Thoracic aorta (tissue), 2 donors: Measurements from ENCODE around the gene HS6ST3. TPM values are rescaled to one million over a fixed set of nuclear protein-coding genes. Genes with fewer than 3 reads are reported as not detected.
A peak's percentile ranks its signal among the peaks of the same experiment; 100 is the strongest.

Source experiments
- ATAC-seq: fragments of 150-250 bp; one replicate; pipeline ENCODE4 v1.8.0; 2017; ENCODE audit warnings: low read depth; ENCODE audit not compliant: insufficient number of reproducible peaks, low FRiP score
- DNase-seq: peaks from one replicate; pipeline ENCODE4 v3.0.0-alpha.2; 2020; ENCODE audit warnings: low spot score
- H3K27ac ChIP-seq, 2 donors: fragments of 200-600 bp; sonication (generic); 1 replicate in 1 of 2; 2 replicates in 1 of 2; pipeline ENCODE4 v1.5.1; 2016; ENCODE audit warnings: mild to moderate bottlenecking in 2 of 2, moderate library complexity in 2 of 2
- H3K27me3 ChIP-seq: fragments of 200-600 bp; sonication (generic); replicated peaks from 2 replicates; pipeline ENCODE4 v1.6.0; 2016; ENCODE audit warnings: mild to moderate bottlenecking; ENCODE audit not compliant: insufficient read depth
- H3K36me3 ChIP-seq: fragments of 200-600 bp; sonication (generic); one replicate; pipeline ENCODE4 v1.5.1; 2016
- H3K4me1 ChIP-seq, 2 donors: fragments of 200-600 bp; sonication (generic); 1 replicate in 1 of 2; 2 replicates in 1 of 2; pipeline versions ENCODE4 v1.5.1 to v1.6.0; 2016; ENCODE audit warnings: low read depth in 2 of 2, mild to moderate bottlenecking in 1 of 2; ENCODE audit not compliant: control insufficient read depth in 1 of 2
- H3K4me3 ChIP-seq: fragments of 200-600 bp; sonication (generic); 2 replicates; pipeline ENCODE4 v1.5.1; 2016; ENCODE audit warnings: mild to moderate bottlenecking
- H3K9me3 ChIP-seq: fragments of 200-600 bp; sonication (generic); 2 replicates; pipeline ENCODE4 v1.5.1; 2016
- CTCF ChIP-seq: fragments of 200-600 bp; sonication (generic); IDR thresholded peaks from one replicate; pipeline ENCODE4 v1.5.1; 2019; ENCODE audit warnings: antibody characterized with exemption
- total RNA-seq, 2 donors: library from RNA; depleted of rRNA; stranded (reverse); fragments of >200 nt; gene quantifications; one replicate each; pipeline versions ENCODE4 v1.1.0 to v1.2.3, GENCODE V29; 2016

Gene HS6ST3
- total RNA-seq, 2 donors from 2014 or later = 1.1 to 1.8 TPM

- peaks cover 18 to 44% of the 10 kb centered on the region in 2 donors for H3K4me1 ChIP-seq
- H3K36me3 ChIP-seq = no peaks in the 10 kb centered on the region
- ATAC-seq (no peak), DNase-seq (no peak)
- no peak for TF ChIP-seq CTCF
- H3K9me3 ChIP-seq = no peaks in the 10 kb centered on the region
- peak overlapping the region; percentile 13 to 61 for H3K27ac ChIP-seq
- H3K4me3 ChIP-seq = no peak overlapping the region
- H3K27me3 ChIP-seq = no peaks in the 10 kb centered on the region
These were observed 690.2 kb downstream of the HS6ST3 start for GRCh38 chr13:96780105-96780504.

GRCh38 chr13:96781141-96781540 is 691.2 kb downstream of the HS6ST3 start:
- peaks cover 18 to 44% of the 10 kb centered on the region in 2 donors for H3K4me1 ChIP-seq
- no peak for TF ChIP-seq CTCF
- peak overlapping the region; percentile 13 to 61 for H3K27ac ChIP-seq
- no peaks in the 10 kb centered on the region for H3K9me3 ChIP-seq
- H3K27me3 ChIP-seq = no peaks in the 10 kb centered on the region
- H3K36me3 ChIP-seq = no peaks in the 10 kb centered on the region
- H3K4me3 ChIP-seq = no peak overlapping the region
- ATAC-seq = peak; percentile 81
- peak; percentile 49 for DNase-seq

GRCh38 chr13:96782186-96782585 is 692.3 kb downstream of the HS6ST3 start:
- ATAC-seq (no peak), DNase-seq (no peak)
- no peaks in the 10 kb centered on the region for H3K27me3 ChIP-seq
- TF ChIP-seq CTCF = no peak
- H3K27ac ChIP-seq = peak overlapping the region; percentile 12 to 61
- no peaks in the 10 kb centered on the region for H3K36me3 ChIP-seq
- peaks cover 18 to 44% of the 10 kb centered on the region in 2 donors for H3K4me1 ChIP-seq
- no peaks in the 10 kb centered on the region for H3K9me3 ChIP-seq
- H3K4me3 ChIP-seq = no peak overlapping the region

- no peaks in the 10 kb centered on the region for H3K9me3 ChIP-seq
- H3K4me3 ChIP-seq = no peak overlapping the region
- no peak for DNase-seq
- peaks cover 18 to 44% of the 10 kb centered on the region in 2 donors for H3K4me1 ChIP-seq
- no peak overlapping the region for H3K27ac ChIP-seq
- H3K36me3 ChIP-seq = no peaks in the 10 kb centered on the region
- no peak for ATAC-seq
- no peak for TF ChIP-seq CTCF
- no peaks in the 10 kb centered on the region for H3K27me3 ChIP-seq
These were observed 693.1 kb downstream of the HS6ST3 start for GRCh38 chr13:96783057-96783456.

- DNase-seq = no peak
- Histone ChIP-seq H3K36me3 (no peaks in the 10 kb centered on the region), H3K27ac (no peak overlapping the region), H3K9me3 (no peaks in the 10 kb centered on the region), H3K27me3 (no peaks in the 10 kb centered on the region), H3K4me3 (no peak overlapping the region), H3K4me1 (peaks cover 18 to 44% of the 10 kb centered on the region in 2 donors)
- no peak for ATAC-seq
- no peak for TF ChIP-seq CTCF
These were observed 693.6 kb downstream of the HS6ST3 start for GRCh38 chr13:96783511-96783910.
